CD4-positive, alpha-beta memory T cell (primary cell): Measurements from ENCODE around the gene HSDL2. TPM values are rescaled to one million over a fixed set of nuclear protein-coding genes. Genes with fewer than 3 reads are reported as not detected.

Source experiments
- CTCF ChIA-PET: fragments of 350-600 bp; sonication (Branson Sonifier 250); formaldehyde crosslinking; loops from one replicate; lab custom pipeline; 2021; ENCODE audit warnings: inconsistent platforms; ENCODE audit not compliant: partially characterized antibody; lab: Charles Lee
- POLR2A ChIA-PET: fragments of 350-600 bp; sonication (Branson Sonifier 250); formaldehyde crosslinking; loops from one replicate; lab custom pipeline; 2021; ENCODE audit not compliant: partially characterized antibody; lab: Charles Lee
- DNase-seq, 5 donors: peaks; one replicate each; pipeline versions ENCODE4 v3.0.0 to v3.0.0-alpha.2; 2020 to 2022; ENCODE audit warnings: mixed read lengths in 1 of 5
- H3K27ac ChIP-seq: one replicate; pipeline ENCODE4 v1.7.0; 2013; ENCODE audit warnings: low read depth, low read length
- H3K27me3 ChIP-seq: 2 replicates; pipeline ENCODE4 v1.7.0; 2013; ENCODE audit warnings: mild to moderate bottlenecking, low read length, moderate library complexity; ENCODE audit not compliant: insufficient read depth
- H3K36me3 ChIP-seq: 2 replicates; pipeline ENCODE4 v1.7.0; 2013; ENCODE audit warnings: mild to moderate bottlenecking, low read length, moderate library complexity; ENCODE audit not compliant: insufficient read depth
- H3K4me1 ChIP-seq: 2 replicates; pipeline ENCODE4 v1.7.0; 2013; ENCODE audit warnings: mild to moderate bottlenecking, low read length, moderate library complexity; ENCODE audit not compliant: insufficient read depth
- H3K4me3 ChIP-seq, 2 donors: one replicate each; pipeline ENCODE4 v1.7.0; 2013; ENCODE audit warnings: low read length in 2 of 2, mild to moderate bottlenecking in 1 of 2
- H3K9me3 ChIP-seq, 2 donors: one replicate each; pipeline ENCODE4 v1.7.0; 2013; ENCODE audit warnings: low read length in 2 of 2, control low read depth in 1 of 2; ENCODE audit not compliant: control insufficient read depth in 1 of 2
- H3K27ac Mint-ChIP-seq, 7 donors: one replicate each; pipeline ENCODE4 v1.8.0; 2020 to 2021; ENCODE audit warnings: mixed read lengths in 7 of 7, mild to moderate bottlenecking in 6 of 7, inconsistent platforms in 3 of 7, moderate library complexity in 3 of 7
- H3K27me3 Mint-ChIP-seq, 2 donors: one replicate each; pipeline ENCODE4 v1.8.0; 2020 to 2021; ENCODE audit warnings: mixed read lengths in 2 of 2
- H3K36me3 Mint-ChIP-seq, 2 donors: one replicate each; pipeline ENCODE4 v1.8.0; 2020 to 2021; ENCODE audit warnings: mixed read lengths in 2 of 2, inconsistent platforms in 1 of 2, mild to moderate bottlenecking in 1 of 2
- H3K4me1 Mint-ChIP-seq, 4 donors: one replicate each; pipeline ENCODE4 v1.8.0; 2020 to 2021; ENCODE audit warnings: mixed read lengths in 4 of 4, mild to moderate bottlenecking in 1 of 4
- H3K4me3 Mint-ChIP-seq, 8 donors: one replicate each; pipeline ENCODE4 v1.8.0; 2020 to 2021; ENCODE audit warnings: mixed read lengths in 8 of 8, mild to moderate bottlenecking in 7 of 8, moderate library complexity in 6 of 8, inconsistent platforms in 3 of 8
- H3K9me3 Mint-ChIP-seq, 8 donors: one replicate each; pipeline ENCODE4 v1.8.0; 2020 to 2021; ENCODE audit warnings: mixed read lengths in 8 of 8, mild to moderate bottlenecking in 5 of 8, inconsistent platforms in 3 of 8, moderate library complexity in 1 of 8
- intact Hi-C: fragments of 100-400 bp; cut with micrococcal nuclease; formaldehyde crosslinking; loops from one replicate; pipeline ENCODE4 v1.15.1; 2023
- polyA plus RNA-seq, 2 donors: library from polyadenylated mRNA; unstranded; fragments of 300-500 nt; fragmentation: Illumina TruSeq; gene quantifications; one replicate each; pipeline ENCODE4 v1.2.3, GENCODE V29; 2021
- total RNA-seq, 2 experiments: library from RNA; stranded (reverse); gene quantifications; one replicate each; pipeline ENCODE4 v1.2.3, GENCODE V29; 2021

HSDL2 gene
- total and polyA plus RNA-seq, 4 experiments from 2014 or later = 12.4 to 21.7 (median 15.0) TPM

- Mint-ChIP-seq H3K36me3 (no peaks in the 10 kb centered on the region), H3K27ac (no peak overlapping the region), H3K27me3 (no peaks in the 10 kb centered on the region), H3K9me3 (no peaks in the 10 kb centered on the region), H3K4me3 (no peak overlapping the region), H3K4me1 (no peaks in the 10 kb centered on the region)
- Histone ChIP-seq H3K4me1 (no peaks in the 10 kb centered on the region), H3K27me3 (no peaks in the 10 kb centered on the region), H3K36me3 (no peaks in the 10 kb centered on the region), H3K9me3 (no peaks in the 10 kb centered on the region), H3K27ac (no peak overlapping the region), H3K4me3 (no peak overlapping the region)
- ChIA-PET POLR2A (interaction anchor here (0.6 kb wide), 2 partner anchors 9 to 222 kb away, joined by 3 to 4 read pairs; no protein-coding TSS in a partner anchor), CTCF (no interaction called here)
- intact Hi-C loops = no loop called here
- no peak for DNase-seq
Observed at GRCh38 chr9:112516769-112517168, 136.9 kb downstream of the HSDL2 start.

- Histone ChIP-seq H3K9me3 (no peaks in the 10 kb centered on the region), H3K36me3 (no peaks in the 10 kb centered on the region), H3K27me3 (no peaks in the 10 kb centered on the region), H3K4me3 (no peak overlapping the region), H3K4me1 (no peaks in the 10 kb centered on the region), H3K27ac (no peak overlapping the region)
- DNase-seq = no peak
- H3K4me3 Mint-ChIP-seq = no peak overlapping the region
- H3K36me3 Mint-ChIP-seq = no peaks in the 10 kb centered on the region
- POLR2A ChIA-PET = no interaction called here
- no peaks in the 10 kb centered on the region for H3K4me1 Mint-ChIP-seq
- peaks cover 0 to 2% of the 10 kb centered on the region in 2 donors for H3K27me3 Mint-ChIP-seq
- H3K9me3 Mint-ChIP-seq = no peaks in the 10 kb centered on the region
- intact Hi-C loops = no loop called here
- CTCF ChIA-PET = no interaction called here
- H3K27ac Mint-ChIP-seq = no peak overlapping the region
Observed at GRCh38 chr9:112520069-112520468, 140.2 kb downstream of the HSDL2 start.

GRCh38 chr9:112520656-112521055, 140.7 kb downstream of the HSDL2 start:
- no peaks in the 10 kb centered on the region for H3K27me3 ChIP-seq
- intact Hi-C loops = no loop called here
- H3K4me3 ChIP-seq = no peak overlapping the region
- POLR2A ChIA-PET = no interaction called here
- H3K4me1 ChIP-seq = no peaks in the 10 kb centered on the region
- Mint-ChIP-seq H3K4me3 (no peak overlapping the region), H3K27me3 (peaks cover 0 to 2% of the 10 kb centered on the region in 2 donors), H3K9me3 (no peaks in the 10 kb centered on the region), H3K36me3 (no peaks in the 10 kb centered on the region), H3K4me1 (no peaks in the 10 kb centered on the region), H3K27ac (no peak overlapping the region)
- CTCF ChIA-PET = no interaction called here
- H3K27ac ChIP-seq = no peak overlapping the region
- no peaks in the 10 kb centered on the region for H3K9me3 ChIP-seq
- no peaks in the 10 kb centered on the region for H3K36me3 ChIP-seq
- DNase-seq = no peak

Other genes with a start within 250 kb of the HSDL2 start
- gene SUSD1, start 204.8 kb upstream of the HSDL2 start, total RNA-seq = 1 to 10 TPM; 3.6 to 4.2 TPM
- gene SUSD1, start 204.8 kb upstream of the HSDL2 start, polyA plus RNA-seq = 1 to 10 TPM; 7.3 to 8.4 TPM
- 100 to 1,000 TPM; 133 to 139 TPM for gene PTBP3, start 46.5 kb upstream of the HSDL2 start, total RNA-seq
- 10 to 100 TPM; 30.0 to 44.4 TPM for gene PTBP3, start 46.5 kb upstream of the HSDL2 start, polyA plus RNA-seq
- 1 to 10 TPM; 4.3 to 5.1 TPM for gene KIAA1958, start 106.7 kb downstream of the HSDL2 start, total RNA-seq
- gene KIAA1958, start 106.7 kb downstream of the HSDL2 start, polyA plus RNA-seq = 1 to 10 TPM in 1 of 2 donors, under 1 TPM in 1; 0.63 to 1.2 TPM